Measurements from ENCODE around the gene NDST4. TPM values are rescaled to one million over a fixed set of nuclear protein-coding genes. Genes with fewer than 3 reads are reported as not detected.

Gene NDST4
- total and polyA plus RNA-seq, 12 donors, result 0.07 to 0.61 TPM; not detected in 10

- intact Hi-C loops (cut with DNase I), result no loop called here
- no peak for DNase-seq
- Histone ChIP-seq H3K27ac (no peak overlapping the region), H3K9me3 (replicated peaks in 1 of 3) (no peaks in the 10 kb centered on the region), H3K36me3 (replicated peaks in 1 of 2) (no peaks in the 10 kb centered on the region), H3K4me3 (no peak overlapping the region), H3K4me1 (replicated peaks in 1 of 2) (no peaks in the 10 kb centered on the region), H3K27me3 (no peaks in the 10 kb centered on the region)
- TF ChIP-seq POLR2A (IDR thresholded peaks at IDR 0.05) (no peak), CTCF (IDR thresholded peaks at IDR 0.05) (no peak)
- 36 to 50% (median 48%) methylated on average over 2 of the region's 2 CpGs for WGBS, 4 donors
Measured at GRCh38 chr4:114864060-114864459, 249.4 kb downstream of the NDST4 start.

GRCh38 chr4:114860786-114861185 is 252.6 kb downstream of the NDST4 start:
- WGBS, 4 donors, result 45 to 52% (median 48%) methylated on average over 1 of the region's 1 CpG

GRCh38 chr4:114857831-114858230 is 255.6 kb downstream of the NDST4 start:
- intact Hi-C loops (cut with DNase I), result no loop called here
- Histone ChIP-seq H3K4me3 (no peak overlapping the region), H3K36me3 (replicated peaks in 1 of 2) (no peaks in the 10 kb centered on the region), H3K27ac (no peak overlapping the region), H3K9me3 (replicated peaks in 1 of 3) (no peaks in the 10 kb centered on the region), H3K4me1 (replicated peaks in 1 of 2) (no peaks in the 10 kb centered on the region), H3K27me3 (no peaks in the 10 kb centered on the region)
- 29 to 59% (median 36%) methylated on average over 1 of the region's 1 CpG for WGBS, 4 donors
- TF ChIP-seq POLR2A (IDR thresholded peaks at IDR 0.05) (no peak), CTCF (IDR thresholded peaks at IDR 0.05) (no peak)
- no peak for DNase-seq

More at GRCh38 chr4:114860786-114861185, 252.6 kb downstream of the NDST4 start:
- no peak for DNase-seq
- H3K4me3 ChIP-seq, result no peak overlapping the region
- intact Hi-C loops (cut with DNase I), result no loop called here
- no peaks in the 10 kb centered on the region for H3K9me3 ChIP-seq (replicated peaks in 1 of 3)
- H3K27me3 ChIP-seq, result no peaks in the 10 kb centered on the region
- TF ChIP-seq POLR2A (IDR thresholded peaks at IDR 0.05) (no peak), CTCF (IDR thresholded peaks at IDR 0.05) (no peak)
- H3K4me1 ChIP-seq (replicated peaks in 1 of 2), result no peaks in the 10 kb centered on the region
- no peaks in the 10 kb centered on the region for H3K36me3 ChIP-seq (replicated peaks in 1 of 2)
- no peak overlapping the region for H3K27ac ChIP-seq

GRCh38 chr4:114839986-114840385 is 273.4 kb downstream of the NDST4 start:
- H3K4me3 ChIP-seq, result no peak overlapping the region
- H3K36me3 ChIP-seq (replicated peaks in 1 of 2), result no peaks in the 10 kb centered on the region
- no peaks in the 10 kb centered on the region for H3K27me3 ChIP-seq
- TF ChIP-seq POLR2A (IDR thresholded peaks at IDR 0.05), result no peak
- no peak for TF ChIP-seq CTCF (IDR thresholded peaks at IDR 0.05)
- H3K4me1 ChIP-seq (replicated peaks in 1 of 2), result no peaks in the 10 kb centered on the region
- 31 to 57% (median 53%) methylated on average over 1 of the region's 1 CpG for WGBS, 4 donors
- H3K9me3 ChIP-seq (replicated peaks in 1 of 3), result no peaks in the 10 kb centered on the region
- intact Hi-C loops (cut with DNase I), result no loop called here
- H3K27ac ChIP-seq, result no peak overlapping the region
- DNase-seq, result no peak
